ENCODE measurements around the gene SP6. TPM values are rescaled to one million over a fixed set of nuclear protein-coding genes. Genes with fewer than 3 reads are reported as not detected.

SP6 gene
- polyA plus RNA-seq, 1 experiment, result 0.05 TPM

DNA sequence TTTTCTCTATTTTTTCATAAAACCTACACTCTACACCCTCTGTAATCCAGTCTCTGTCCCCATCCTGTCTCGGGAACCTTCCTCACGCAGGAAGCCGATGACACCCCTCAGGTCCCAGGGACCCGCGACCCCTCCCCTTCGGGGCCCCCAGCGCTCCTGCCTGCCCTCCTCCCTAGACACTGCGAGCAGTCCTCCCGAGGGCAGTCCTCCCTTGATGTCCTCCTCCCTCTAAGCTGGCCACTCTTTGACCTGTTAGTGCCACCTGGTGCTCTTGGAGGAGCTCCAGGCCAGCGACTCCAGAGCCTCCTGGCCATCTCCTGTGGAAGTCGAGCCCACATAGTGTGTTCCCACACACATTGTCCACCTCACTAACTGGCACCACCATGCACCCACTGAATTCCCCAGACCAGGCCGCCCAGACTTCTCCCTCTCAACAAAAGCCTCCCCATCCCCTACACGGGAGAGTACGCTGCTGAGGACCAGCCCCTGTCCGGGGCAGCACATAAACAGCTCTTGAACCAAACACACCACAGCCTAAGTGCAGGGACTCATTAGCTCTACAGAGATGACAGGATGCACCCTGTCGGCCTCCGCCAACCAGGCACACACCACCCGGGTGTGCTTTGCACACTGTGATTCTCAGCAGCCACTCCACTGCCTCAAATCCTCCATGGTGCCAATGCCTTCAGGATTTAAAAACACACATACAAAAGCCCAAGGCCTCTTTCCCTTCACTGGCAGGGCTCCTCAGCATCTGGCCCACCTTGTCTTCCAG is 38.6 kb downstream of the SP6 start:
- no peaks in the 10 kb centered on the region for H3K27me3 ChIP-seq (ENCODE audit: control insufficient read depth, insufficient read depth, low read length)
- H3K36me3 ChIP-seq (ENCODE audit: control insufficient read depth, insufficient read depth, low read length), result peaks cover 29% of the 10 kb centered on the region
- H3K4me3 ChIP-seq (ENCODE audit: low read depth, low read length), result no peak overlapping the region
- DNase-seq (ENCODE audit: low read depth), result no peak
- TF ChIP-seq, protein P1, sequence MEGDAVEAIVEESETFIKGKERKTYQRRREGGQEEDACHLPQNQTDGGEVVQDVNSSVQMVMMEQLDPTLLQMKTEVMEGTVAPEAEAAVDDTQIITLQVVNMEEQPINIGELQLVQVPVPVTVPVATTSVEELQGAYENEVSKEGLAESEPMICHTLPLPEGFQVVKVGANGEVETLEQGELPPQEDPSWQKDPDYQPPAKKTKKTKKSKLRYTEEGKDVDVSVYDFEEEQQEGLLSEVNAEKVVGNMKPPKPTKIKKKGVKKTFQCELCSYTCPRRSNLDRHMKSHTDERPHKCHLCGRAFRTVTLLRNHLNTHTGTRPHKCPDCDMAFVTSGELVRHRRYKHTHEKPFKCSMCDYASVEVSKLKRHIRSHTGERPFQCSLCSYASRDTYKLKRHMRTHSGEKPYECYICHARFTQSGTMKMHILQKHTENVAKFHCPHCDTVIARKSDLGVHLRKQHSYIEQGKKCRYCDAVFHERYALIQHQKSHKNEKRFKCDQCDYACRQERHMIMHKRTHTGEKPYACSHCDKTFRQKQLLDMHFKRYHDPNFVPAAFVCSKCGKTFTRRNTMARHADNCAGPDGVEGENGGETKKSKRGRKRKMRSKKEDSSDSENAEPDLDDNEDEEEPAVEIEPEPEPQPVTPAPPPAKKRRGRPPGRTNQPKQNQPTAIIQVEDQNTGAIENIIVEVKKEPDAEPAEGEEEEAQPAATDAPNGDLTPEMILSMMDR (IDR thresholded peaks at IDR 0.05; ENCODE audit: insufficient read depth, low read depth, low read length), result no peak
- POLR2A ChIA-PET, result no interaction called here
- CTCF ChIA-PET, result no interaction called here

DNA sequence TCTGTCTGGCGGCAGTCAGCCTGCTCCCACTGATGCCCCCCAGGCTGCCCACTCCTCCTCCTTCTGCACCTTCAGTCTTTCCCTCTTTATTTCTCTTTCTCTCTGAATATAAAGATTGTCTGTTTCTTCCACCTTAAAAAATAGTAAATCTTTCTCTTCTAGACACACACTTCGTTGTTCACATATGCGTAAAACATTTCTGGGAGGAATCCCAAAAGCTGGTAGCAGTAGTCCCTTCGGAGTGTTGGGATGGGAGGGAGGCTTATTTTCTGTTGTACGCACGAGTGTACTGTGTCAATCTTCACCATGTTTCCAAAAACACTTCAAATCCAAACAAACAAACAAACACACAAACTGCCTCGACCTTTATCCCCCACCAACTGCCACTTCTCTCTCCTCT is 39.3 kb downstream of the SP6 start:
- ChIA-PET CTCF (no interaction called here), POLR2A (no interaction called here)
- Histone ChIP-seq H3K27me3 (ENCODE audit: control insufficient read depth, insufficient read depth, low read length) (no peaks in the 10 kb centered on the region), H3K36me3 (ENCODE audit: control insufficient read depth, insufficient read depth, low read length) (peaks cover 28% of the 10 kb centered on the region), H3K4me3 (ENCODE audit: low read depth, low read length) (no peak overlapping the region)
- TF ChIP-seq, protein P1 (IDR thresholded peaks at IDR 0.05; ENCODE audit: insufficient read depth, low read depth, low read length), result no peak
- no peak for DNase-seq (ENCODE audit: low read depth)

DNA sequence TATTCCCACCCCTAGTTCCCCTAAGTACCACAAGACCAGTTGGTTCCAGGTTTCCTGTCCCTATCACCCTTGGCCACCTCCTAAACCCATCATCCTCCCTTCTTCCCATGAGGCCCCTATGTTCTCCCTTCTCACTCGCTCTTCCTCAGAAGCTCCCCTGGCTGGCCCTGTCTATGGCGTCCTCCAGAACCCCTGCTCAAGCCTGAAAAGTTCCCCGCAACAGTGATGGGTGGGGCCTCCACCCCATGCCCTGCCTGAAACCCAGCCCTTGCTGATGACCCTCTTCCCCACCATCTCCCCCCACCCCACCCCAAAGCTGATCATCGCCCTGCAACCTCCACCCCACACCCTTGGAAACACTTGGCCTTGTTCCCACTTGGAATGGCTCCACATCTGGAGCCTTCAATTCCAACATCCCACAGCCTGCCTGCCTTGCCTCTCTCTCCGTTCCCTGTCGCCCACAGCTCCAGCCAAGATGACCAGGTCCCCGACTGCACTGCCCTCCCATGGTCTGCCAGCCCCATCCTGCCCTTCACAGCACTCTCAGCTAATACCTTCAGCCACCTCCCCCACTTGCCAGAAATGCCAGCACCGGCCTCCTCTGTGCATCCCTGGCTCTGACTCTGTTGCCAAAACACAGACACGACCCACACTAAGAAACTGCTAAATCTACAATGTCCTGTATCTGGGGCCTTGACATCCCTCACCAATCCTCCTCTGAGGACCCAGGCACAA is 39.9 kb downstream of the SP6 start:
- H3K4me3 ChIP-seq (ENCODE audit: low read depth, low read length), result no peak overlapping the region
- POLR2A ChIA-PET, result no interaction called here
- DNase-seq (ENCODE audit: low read depth), result no peak
- TF ChIP-seq, protein P1 (IDR thresholded peaks at IDR 0.05; ENCODE audit: insufficient read depth, low read depth, low read length), result no peak
- CTCF ChIA-PET, result no interaction called here
- peaks cover 26% of the 10 kb centered on the region for H3K36me3 ChIP-seq (ENCODE audit: control insufficient read depth, insufficient read depth, low read length)
- H3K27me3 ChIP-seq (ENCODE audit: control insufficient read depth, insufficient read depth, low read length), result no peaks in the 10 kb centered on the region

DNA sequence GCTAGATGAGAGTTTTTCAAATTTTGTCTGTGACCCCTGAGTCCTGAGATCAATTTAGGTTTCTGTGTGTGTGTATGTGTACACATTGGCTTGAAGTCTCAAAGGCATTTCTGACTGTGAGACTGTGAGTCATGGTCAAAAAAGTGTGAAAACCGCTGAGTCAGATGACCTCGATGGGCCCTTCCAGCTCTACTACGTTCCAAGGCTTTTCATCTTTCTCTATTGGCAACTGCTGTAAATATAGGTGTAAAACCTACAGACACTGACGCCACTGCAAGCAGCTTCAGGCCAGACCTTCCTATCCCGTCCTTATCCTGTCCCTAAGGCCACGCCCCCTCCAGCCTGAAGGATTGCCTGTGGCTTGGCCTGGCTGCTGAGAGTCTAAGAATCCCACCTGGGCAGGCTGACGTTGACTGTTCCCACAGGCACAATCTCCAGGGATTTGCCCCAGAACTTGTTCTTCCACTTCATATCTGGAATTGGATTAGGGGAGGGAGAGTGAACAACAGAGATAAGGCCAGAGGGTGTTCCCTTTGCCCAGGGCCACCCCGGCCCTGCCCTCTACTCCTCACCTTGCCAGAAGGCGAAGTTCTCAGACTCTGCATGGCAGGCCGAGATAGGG is 40.7 kb downstream of the SP6 start:
- DNase-seq (ENCODE audit: low read depth), result peak; percentile 74
- Histone ChIP-seq H3K36me3 (ENCODE audit: control insufficient read depth, insufficient read depth, low read length) (peaks cover 24% of the 10 kb centered on the region), H3K4me3 (ENCODE audit: low read depth, low read length) (no peak overlapping the region), H3K27me3 (ENCODE audit: control insufficient read depth, insufficient read depth, low read length) (no peaks in the 10 kb centered on the region)
- TF ChIP-seq, protein P1 (IDR thresholded peaks at IDR 0.05; ENCODE audit: insufficient read depth, low read depth, low read length), result no peak
- ChIA-PET POLR2A (no interaction called here), CTCF (interaction anchor here (0.6 to 0.8 kb wide), 3 partner anchors 86 to 147 kb away, joined by 3 read pairs; partner anchors contain the start of gene SP2)

DNA sequence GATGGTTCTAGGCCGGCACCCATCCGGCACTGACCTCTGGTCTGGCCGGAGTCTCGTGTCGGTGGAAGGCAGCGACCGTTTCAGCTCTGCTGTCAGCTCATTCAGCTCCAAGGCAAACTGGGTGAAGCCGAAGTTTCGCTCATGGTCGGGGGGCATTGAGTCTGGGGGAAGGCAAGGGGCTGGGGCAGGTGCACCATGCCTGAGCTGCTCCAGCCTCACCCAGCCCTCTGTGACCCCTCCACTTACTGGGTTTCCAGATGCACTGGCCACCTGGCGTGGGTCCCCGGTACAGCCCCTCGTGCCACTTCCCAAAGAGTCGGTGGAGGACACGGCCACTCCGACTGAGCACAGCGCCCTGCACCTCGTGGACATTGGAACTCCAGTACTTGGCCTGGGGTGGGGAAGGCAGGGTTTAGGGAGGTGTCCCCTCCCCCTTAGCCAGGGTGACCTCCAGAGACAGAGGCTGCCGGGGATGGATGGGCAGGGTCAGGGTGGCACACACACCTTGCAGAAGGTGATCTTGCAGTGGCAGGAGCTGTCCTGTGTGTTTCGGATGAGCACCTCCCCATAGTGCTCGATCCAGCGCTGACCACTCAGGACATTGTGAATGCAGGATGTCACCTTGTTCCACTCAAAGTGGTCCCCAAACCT is 42.0 kb downstream of the SP6 start:
- TF ChIP-seq, protein P1 (IDR thresholded peaks at IDR 0.05; ENCODE audit: insufficient read depth, low read depth, low read length), result no peak
- H3K27me3 ChIP-seq (ENCODE audit: control insufficient read depth, insufficient read depth, low read length), result peaks cover 3% of the 10 kb centered on the region
- H3K36me3 ChIP-seq (ENCODE audit: control insufficient read depth, insufficient read depth, low read length), result peaks cover 21% of the 10 kb centered on the region
- no peak for DNase-seq (ENCODE audit: low read depth)
- POLR2A ChIA-PET, result no interaction called here
- CTCF ChIA-PET, result interaction anchor here (0.6 kb wide), 1 partner anchor 39 kb away, joined by 3 read pairs; no protein-coding TSS in a partner anchor
- H3K4me3 ChIP-seq (ENCODE audit: low read depth, low read length), result no peak overlapping the region
